HG02610 (cell line): ENCODE results near the gene ZNF22.
"Not testable (repeated sequence)": the region's sequence is repeated elsewhere in the genome, so short reads cannot be mapped to it uniquely, and the experiment has no call there.

Experiments
- ATAC-seq: cut with Tn5 transposase; IDR thresholded peaks from one replicate; pipeline ENCODE4 v1.9.1; 2021; ENCODE audit warnings: mild to moderate bottlenecking, moderate library complexity; ENCODE audit not compliant: unreplicated experiment

The ZNF22 gene

DNA sequence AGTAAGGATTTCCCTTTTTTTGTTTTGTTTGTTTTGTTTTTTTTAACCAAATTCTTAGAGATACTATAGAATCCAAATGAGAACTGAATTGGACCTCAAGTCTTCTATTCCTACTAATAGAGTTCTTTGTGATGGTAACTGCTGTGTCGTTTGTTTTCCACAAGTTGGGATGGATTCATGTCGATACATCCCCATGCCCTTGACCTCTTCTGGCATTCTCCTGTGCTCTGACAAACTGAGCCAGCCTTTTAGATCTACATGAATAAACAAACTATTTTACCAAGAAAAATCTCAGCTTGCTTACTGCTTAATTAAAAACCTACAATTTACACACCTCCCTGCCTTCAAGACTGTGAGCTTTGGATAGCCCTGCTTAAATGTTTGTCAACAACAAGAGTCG lies 3.9 kb downstream of the ZNF22 start:
- no peak for ATAC-seq

GRCh38 chr10:45005284-45005683 lies 4.6 kb downstream of the ZNF22 start:
- ATAC-seq = no peak

GRCh38 chr10:45006276-45007030 lies 5.7 kb downstream of the ZNF22 start:
- ATAC-seq = no peak

- ATAC-seq = peak; percentile 65
Measured at GRCh38 chr10:45008524-45009161, 7.9 kb downstream of the ZNF22 start.

DNA sequence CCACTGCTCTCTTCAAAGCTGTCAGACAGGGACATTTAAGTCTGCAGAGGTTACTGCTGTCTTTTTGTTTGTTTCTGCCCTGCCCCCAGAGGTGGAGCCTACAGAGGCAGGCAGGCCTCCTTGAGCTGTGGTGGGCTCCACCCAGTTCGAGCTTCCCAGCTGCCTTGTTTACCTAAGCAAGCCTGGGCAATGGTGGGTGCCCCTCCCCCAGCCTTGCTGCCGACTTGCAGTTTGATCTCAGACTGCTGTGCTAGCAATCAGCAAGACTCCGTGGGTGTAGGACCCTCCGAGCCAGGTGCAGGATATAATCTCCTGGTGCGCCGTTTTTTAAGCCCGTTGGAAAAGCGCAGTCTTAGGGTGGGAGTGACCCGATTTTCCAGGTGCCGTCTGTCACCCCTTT lies 13.8 kb downstream of the ZNF22 start:
- not testable (repeated sequence) for ATAC-seq

- ATAC-seq = no peak
Measured at GRCh38 chr10:45015590-45015989, 14.9 kb downstream of the ZNF22 start.

- no peak for ATAC-seq
Measured at GRCh38 chr10:45023426-45023825, 22.7 kb downstream of the ZNF22 start.

- no peak for ATAC-seq
Measured at GRCh38 chr10:45034301-45034700, 33.6 kb downstream of the ZNF22 start.

GRCh38 chr10:45035673-45036072 lies 35.0 kb downstream of the ZNF22 start:
- no peak for ATAC-seq

DNA sequence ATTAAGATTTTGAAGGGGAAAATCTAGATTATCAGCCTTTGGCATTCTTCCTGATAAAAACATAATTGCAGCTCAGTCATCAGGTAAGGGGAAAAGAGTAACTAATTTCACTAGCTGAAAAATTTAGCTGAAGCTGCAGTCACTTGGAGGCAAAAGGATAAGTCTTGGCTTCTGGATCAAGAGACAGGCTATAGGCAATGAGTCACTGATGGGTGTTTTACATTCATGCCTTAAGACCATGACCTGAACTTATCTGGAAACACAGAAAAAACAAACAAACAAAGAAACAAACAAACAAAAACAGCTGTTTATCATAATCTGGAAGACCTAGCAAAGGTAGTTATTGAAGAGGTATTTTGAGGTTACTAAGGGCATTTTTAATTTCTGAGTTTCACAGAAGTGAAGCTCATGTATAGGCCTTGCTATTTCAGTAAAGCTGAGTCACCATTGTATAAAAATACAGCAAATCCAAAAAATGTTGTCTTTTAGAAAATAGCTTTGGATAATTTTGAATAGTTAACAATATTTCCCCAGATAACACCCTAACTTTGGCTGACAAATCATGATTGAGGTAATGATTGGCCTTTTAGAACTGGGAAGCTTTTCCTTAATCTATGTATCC lies 40.3 kb downstream of the ZNF22 start:
- ATAC-seq = no peak

DNA sequence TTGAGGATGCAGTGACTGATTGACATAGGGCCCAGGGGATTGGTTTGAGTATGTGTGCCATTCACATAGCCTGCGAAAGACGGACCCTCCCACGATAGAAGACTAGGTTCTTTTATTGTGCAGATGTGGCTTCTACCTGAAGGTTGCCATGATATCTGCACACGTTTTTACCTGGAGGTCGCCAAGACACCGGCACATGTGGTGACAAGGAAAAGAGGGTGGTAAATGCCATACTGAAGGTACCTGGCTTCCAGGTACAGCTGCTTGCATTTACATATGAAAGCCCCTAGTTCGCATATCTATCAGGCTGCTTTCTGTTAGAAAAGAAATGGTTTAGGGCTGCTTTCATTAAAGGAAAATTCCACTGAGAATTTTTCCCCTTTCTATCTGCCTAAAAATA lies 43.6 kb downstream of the ZNF22 start:
- ATAC-seq = no peak

- no peak for ATAC-seq
Measured at GRCh38 chr10:45050551-45051235, 50.0 kb downstream of the ZNF22 start.

- no peak for ATAC-seq
Measured at GRCh38 chr10:45052700-45053099, 52.0 kb downstream of the ZNF22 start.

GRCh38 chr10:45053569-45054100 lies 52.9 kb downstream of the ZNF22 start:
- ATAC-seq = no peak
